Measurements from ENCODE around the gene PDXDC1. TPM values are rescaled to one million over a fixed set of nuclear protein-coding genes. Genes with fewer than 3 reads are reported as not detected.
A peak's percentile ranks its signal among the peaks of the same experiment; 100 is the strongest.
"Not testable (repeated sequence)": the region's sequence is repeated elsewhere in the genome, so short reads cannot be mapped to it uniquely, and the experiment has no call there.

Gene PDXDC1
- total RNA-seq, 2 donors from 2014 or later = 50.6 to 80.4 TPM

DNA sequence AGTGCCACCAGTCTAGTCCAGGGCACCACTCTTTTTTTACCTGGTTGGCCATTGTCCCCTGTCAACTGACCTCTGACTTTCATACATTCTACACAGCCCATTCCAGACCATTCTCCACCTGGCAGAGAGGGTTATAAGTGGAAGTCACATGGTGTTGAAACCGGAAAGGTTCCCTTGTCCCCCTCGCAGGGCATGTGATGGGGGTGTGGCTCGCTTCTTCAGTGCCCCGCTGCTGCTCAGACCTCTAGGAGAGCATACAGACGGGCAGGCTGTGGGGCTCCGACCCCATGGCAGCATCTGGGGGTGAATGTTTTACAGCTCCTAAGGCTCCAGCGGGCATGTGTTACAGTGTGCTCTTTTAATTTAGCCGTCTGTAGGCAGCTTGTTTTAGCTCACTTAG is 52.2 kb downstream of the PDXDC1 start:
- H3K27ac Mint-ChIP-seq; DNase-seq (ENCODE audit: low spot score in 2 of 2); H3K9me3 Mint-ChIP-seq; ATAC-seq: not testable (repeated sequence)
- peaks cover 0 to 16% of the 10 kb centered on the region in 2 donors for H3K36me3 Mint-ChIP-seq

DNA sequence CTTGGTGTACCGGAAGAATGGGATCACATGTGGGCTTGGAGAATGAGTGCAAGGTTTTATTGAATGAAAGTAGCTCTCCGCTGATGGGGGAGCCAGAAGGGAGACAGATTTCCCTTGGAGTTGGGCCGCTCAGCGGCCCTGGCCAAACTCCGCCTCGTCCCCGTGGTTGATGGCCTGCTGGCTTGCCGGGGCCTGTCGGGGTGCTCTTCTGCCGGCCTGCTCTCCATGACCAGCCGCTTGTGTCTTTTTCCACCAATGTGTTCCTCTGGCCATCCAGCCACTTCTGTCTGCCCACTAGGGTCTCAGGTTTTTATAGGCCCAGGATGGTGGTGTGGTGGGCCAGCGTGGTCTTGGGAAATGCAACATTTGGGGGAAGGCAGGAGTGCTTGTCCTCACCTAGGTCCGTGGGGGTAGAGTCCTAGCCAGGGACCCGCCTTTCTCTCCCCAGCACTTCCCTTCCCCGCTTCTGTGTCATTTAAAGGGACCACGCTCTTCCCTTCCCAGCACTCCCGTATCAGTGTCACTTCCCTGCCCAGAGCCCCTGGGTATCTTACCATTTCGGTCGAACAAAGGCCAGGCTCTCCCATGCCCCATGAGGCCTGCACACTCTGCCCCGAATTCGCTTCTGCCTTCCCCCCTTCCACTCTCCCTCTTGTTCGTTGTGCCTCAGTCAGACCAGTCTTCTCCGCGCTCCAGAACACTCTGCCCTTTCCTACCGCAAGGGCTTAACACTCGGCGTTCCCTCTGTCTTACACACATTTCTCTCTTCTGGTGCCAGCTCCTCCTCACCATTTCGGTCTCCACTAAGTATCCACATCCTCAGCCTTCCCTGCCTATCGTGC is 52.9 kb downstream of the PDXDC1 start:
- Mint-ChIP-seq H3K36me3 (peaks cover 0 to 16% of the 10 kb centered on the region in 2 donors), H3K27ac (peak overlapping the region; percentile 56 to 62)
- not testable (repeated sequence) for DNase-seq (ENCODE audit: low spot score in 2 of 2); ATAC-seq; H3K9me3 Mint-ChIP-seq

DNA sequence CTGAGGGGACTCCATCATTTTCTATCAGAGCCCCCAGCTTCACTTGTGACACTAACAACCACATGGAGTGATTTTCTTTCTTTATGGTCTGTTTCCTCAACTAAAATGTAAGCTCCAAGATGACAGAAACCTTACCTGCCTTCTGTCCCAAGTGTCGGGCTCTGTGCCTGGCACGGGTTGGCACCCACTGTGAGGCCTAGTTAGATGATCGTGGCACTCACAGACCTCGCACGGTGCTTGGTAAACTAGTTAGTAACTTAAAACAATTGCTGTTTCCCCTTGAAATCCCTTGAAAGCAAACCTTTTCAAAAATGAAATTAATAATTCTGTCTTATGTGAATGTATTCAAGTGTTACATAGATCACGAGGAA is 53.5 kb downstream of the PDXDC1 start:
- DNase-seq (ENCODE audit: low spot score in 2 of 2); ATAC-seq; H3K9me3 Mint-ChIP-seq: not testable (repeated sequence)
- peaks cover 0 to 16% of the 10 kb centered on the region in 2 donors for H3K36me3 Mint-ChIP-seq
- peak overlapping the region; percentile 56 to 62 for H3K27ac Mint-ChIP-seq

DNA sequence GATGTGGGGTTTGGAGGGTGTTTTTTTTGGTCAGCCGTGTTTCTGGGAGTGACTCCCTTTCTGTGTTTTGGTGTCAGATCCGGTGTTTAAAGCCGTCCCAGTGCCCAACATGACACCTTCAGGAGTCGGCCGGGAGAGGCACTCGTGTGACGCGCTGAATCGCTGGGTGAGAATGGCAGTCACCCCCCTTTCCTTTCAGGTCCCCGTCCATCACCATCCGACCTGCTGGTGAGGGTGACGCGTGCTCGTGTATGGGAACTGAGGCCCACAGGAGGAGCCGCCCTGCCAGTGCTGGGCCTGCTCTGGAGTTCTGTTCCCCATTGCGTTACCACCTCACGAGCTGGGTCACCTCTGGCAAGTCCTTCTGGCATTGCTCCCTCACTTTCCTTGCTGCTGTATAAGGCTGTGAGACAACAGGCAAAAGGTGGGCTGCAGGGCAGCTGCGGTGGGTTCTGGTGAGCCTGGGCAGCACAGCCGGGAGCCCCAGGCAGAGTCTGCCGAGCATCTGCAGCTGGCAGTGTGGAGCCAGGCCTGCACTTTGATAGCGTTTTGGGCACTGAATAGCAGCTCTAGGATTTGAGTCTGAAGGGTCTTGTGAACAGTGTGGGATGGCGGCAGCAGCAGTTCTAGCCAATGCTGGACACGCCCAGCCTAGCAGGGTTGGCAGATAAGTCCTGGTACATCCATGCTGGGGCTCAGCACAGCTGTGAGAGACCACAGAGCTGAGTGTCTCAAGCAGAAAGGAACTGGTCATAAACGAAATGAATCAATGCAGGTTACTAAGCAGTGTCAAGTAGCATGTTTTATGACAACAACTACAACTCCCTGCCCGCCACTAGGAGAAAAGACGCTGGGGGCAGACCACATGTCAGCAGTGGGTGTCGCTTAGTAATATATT is 54.2 kb downstream of the PDXDC1 start:
- peak overlapping the region in 1 of 2 donors; percentile 56 for H3K27ac Mint-ChIP-seq
- H3K9me3 Mint-ChIP-seq; DNase-seq (ENCODE audit: low spot score in 2 of 2): not testable (repeated sequence)
- ATAC-seq = peak in 1 of 2 donors; percentile 24
- peaks cover 0 to 16% of the 10 kb centered on the region in 2 donors for H3K36me3 Mint-ChIP-seq

DNA sequence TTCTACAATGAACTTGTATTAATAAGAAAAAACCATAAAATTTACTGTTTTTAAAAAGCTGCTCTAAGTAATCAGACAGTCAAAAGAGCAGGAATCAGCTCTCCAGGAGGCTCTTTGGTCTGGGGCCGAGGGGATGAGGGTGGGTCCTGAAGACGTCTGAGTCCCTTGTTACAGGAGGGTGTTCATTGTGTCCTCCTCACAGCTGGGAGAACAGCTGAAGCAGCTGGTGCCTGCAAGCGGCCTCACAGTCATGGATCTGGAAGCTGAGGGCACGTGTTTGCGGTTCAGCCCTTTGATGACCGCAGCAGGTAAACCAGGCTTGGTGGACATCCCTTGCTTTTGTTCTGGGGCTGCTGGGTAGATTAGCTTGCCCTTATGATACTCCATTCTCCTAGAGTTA is 54.9 kb downstream of the PDXDC1 start:
- not testable (repeated sequence) for DNase-seq (ENCODE audit: low spot score in 2 of 2); H3K27ac Mint-ChIP-seq; H3K9me3 Mint-ChIP-seq; ATAC-seq
- peaks cover 0 to 16% of the 10 kb centered on the region in 2 donors for H3K36me3 Mint-ChIP-seq

DNA sequence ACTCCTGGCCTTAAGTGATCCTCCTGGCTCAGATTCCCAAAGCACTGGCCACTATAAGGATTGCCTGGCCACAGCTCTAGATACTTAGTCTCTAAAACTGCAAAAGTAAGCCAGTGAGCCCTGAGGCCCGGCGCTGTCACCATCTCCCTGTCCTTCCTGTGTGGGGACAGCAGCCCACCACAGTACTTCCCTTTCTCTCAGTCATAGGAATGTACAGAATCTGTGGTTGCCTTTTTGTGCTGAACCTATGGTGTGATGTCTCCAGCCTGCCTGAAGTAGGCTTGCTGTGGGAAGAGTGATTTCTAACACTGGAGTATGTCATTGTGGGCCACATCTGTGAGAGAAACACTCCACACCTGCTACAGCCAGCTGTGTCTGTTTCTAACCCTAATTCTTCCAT is 56.4 kb downstream of the PDXDC1 start:
- Mint-ChIP-seq H3K36me3 (peaks cover 0 to 16% of the 10 kb centered on the region in 2 donors), H3K27ac (peak overlapping the region; percentile 80 to 88), H3K9me3 (no peaks in the 10 kb centered on the region)
- ATAC-seq = no peak
- no peak for DNase-seq (ENCODE audit: low spot score in 2 of 2)

DNA sequence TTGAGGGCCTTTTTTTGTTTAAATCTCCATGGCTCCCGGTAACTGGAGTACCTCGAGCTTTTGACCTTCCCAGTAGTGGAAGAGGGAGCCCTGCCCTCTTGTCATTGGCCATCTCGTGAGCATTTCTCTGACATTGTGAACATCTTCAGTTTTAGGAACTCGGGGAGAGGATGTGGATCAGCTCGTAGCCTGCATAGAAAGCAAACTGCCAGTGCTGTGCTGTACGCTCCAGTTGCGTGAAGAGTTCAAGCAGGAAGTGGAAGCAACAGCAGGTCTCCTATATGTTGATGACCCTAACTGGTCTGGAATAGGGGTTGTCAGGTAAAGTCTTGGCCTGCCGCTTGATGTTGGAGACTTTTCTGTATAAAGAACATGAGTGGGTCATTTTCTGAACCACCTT is 56.8 kb downstream of the PDXDC1 start:
- no peak for DNase-seq (ENCODE audit: low spot score in 2 of 2)
- no peak for ATAC-seq
- H3K27ac Mint-ChIP-seq = peak overlapping the region; percentile 80 to 88
- H3K9me3 Mint-ChIP-seq = no peaks in the 10 kb centered on the region
- H3K36me3 Mint-ChIP-seq = peaks cover 0 to 16% of the 10 kb centered on the region in 2 donors

DNA sequence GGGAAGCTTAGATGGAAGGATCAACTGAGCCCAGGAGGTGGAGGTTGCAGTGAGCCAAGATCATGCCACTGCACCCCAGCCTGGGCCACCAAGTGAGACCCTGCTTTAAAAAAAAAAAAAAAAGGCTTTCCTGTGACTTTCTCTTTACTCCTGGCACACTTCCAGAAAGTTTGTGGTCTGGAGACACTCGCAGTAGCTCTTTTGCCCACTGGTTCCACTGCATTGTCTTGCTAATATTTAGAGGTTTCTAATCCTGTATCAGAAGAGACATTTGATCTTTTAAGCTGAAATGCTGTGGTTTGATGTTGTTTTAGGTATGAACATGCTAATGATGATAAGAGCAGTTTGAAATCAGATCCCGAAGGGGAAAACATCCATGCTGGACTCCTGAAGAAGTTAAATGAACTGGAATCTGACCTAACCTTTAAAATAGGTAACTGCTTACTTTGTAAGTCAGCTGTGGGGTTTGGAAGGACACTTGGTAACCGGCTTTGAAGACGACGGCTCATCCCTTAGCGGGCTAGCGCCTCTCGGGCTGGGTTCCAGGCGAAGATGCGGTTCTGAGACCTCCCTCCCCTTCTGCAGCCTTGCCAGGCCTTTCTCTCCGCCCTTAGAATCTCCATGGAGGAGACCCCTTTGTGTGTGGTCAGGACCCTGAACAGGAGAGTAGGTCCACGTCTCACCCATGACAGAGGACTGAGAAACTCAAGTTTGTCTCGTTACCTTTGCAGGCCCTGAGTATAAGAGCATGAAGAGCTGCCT is 57.9 kb downstream of the PDXDC1 start:
- H3K27ac Mint-ChIP-seq = peak overlapping the region in 1 of 2 donors; percentile 81
- no peaks in the 10 kb centered on the region for H3K9me3 Mint-ChIP-seq
- DNase-seq (ENCODE audit: low spot score in 2 of 2) = no peak
- ATAC-seq = no peak
- peaks cover 0 to 16% of the 10 kb centered on the region in 2 donors for H3K36me3 Mint-ChIP-seq

DNA sequence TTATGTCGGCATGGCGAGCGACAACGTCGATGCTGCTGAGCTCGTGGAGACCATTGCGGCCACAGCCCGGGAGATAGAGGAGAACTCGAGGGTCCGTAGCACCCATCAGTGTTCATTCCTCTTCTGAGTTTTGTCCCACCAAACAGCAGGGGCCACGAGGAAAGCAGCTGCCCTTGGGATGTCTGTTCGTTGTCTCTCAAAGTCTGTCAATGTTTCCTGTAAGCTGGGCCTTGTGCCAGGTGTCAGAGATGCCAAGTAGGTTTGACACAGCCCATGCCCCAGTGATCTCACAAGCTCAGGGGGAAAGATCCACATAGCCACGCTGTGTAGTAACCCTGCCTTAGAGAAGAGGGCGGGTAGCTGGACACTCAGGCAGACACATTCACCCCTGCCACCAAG is 58.5 kb downstream of the PDXDC1 start:
- ATAC-seq (no peak), DNase-seq (ENCODE audit: low spot score in 2 of 2) (no peak)
- H3K36me3 Mint-ChIP-seq = peaks cover 0 to 13% of the 10 kb centered on the region in 2 donors
- H3K27ac Mint-ChIP-seq = no peak overlapping the region
- H3K9me3 Mint-ChIP-seq = no peaks in the 10 kb centered on the region

DNA sequence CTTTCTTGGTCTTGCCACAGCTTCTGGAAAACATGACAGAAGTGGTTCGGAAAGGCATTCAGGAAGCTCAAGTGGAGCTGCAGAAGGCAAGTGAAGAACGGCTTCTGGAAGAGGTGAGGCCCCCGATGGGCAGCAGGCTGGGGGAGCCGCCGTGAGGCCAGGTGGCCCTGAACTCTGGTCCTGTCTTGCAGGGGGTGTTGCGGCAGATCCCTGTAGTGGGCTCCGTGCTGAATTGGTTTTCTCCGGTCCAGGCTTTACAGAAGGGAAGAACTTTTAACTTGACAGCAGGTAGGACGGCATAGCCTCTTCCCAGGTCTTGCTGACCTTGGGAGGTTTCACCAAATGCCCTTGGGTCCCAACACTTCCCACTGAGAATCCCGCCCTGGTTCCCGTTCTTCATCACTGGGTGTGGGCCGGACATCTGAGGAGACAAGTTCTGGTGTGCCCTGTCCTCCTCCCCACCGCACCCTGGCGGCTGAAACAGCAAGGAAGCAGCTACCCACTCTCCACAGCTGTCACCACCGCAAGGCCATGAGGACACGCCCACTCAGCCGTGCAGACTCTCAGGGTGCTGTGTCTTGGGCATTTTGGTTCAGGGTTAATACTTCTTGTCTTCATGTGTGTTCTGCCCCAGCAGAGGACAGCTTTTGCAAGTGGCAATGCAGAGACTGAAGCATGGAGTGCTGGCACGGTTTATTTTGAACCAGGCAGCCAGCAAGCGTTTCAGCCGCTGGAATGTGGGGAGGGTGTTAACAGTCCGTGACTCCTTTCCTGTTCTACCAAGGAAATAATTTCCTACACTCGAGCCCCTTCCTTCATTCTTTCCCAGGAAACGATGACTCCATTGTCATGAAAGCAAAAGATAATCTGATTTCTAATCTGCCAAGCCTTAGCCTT is 59.7 kb downstream of the PDXDC1 start:
- H3K9me3 Mint-ChIP-seq = no peaks in the 10 kb centered on the region
- DNase-seq (ENCODE audit: low spot score in 2 of 2) = no peak
- H3K27ac Mint-ChIP-seq = no peak overlapping the region
- peaks cover 0 to 9% of the 10 kb centered on the region in 2 donors for H3K36me3 Mint-ChIP-seq
- peak in 1 of 2 donors; percentile 18 for ATAC-seq

DNA sequence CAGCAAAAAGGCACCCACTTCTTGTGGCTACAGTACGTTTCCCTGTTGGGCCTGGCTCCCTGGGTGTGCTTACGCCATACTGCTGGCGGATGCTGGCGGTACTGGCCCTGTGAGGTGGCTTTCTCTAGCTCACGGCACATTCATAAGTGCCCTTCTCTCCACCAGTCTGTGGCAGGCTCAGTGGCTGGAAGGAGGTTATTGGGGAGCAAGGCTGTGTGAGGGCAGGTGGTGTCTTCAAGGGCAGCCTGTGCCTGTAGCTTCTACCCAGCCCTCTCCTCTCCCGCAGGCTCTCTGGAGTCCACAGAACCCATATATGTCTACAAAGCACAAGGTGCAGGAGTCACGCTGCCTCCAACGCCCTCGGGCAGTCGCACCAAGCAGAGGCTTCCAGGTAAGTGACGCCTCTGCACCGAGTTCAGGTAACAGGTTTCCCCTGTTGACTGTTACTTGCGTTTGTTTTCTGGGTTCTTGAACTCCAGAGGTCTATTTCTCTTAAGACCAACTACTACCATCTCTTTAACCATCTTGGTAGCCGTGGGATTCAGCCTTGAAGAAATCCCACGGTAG is 60.4 kb downstream of the PDXDC1 start:
- Mint-ChIP-seq H3K36me3 (peaks cover 0 to 9% of the 10 kb centered on the region in 2 donors), H3K9me3 (no peaks in the 10 kb centered on the region), H3K27ac (no peak overlapping the region)
- ATAC-seq (no peak), DNase-seq (ENCODE audit: low spot score in 2 of 2) (no peak)

DNA sequence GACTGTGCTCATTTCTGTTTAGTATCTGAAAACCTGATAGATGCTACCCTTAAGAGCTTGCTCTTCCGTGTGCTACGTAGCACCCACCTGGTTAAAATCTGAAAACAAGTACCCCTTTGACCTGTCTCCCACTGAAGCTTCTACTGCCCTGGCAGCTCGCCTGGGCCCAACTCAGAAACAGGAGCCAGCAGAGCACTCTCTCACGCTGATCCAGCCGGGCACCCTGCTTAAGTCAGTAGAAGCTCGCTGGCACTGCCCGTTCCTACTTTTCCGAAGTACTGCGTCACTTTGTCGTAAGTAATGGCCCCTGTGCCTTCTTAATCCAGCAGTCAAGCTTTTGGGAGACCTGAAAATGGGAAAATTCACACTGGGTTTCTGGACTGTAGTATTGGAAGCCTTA is 62.2 kb downstream of the PDXDC1 start:
- no peak for ATAC-seq
- peaks cover 0 to under 1% of the 10 kb centered on the region in 2 donors for H3K36me3 Mint-ChIP-seq
- peak overlapping the region in 1 of 2 donors; percentile 77 for H3K27ac Mint-ChIP-seq

DNA sequence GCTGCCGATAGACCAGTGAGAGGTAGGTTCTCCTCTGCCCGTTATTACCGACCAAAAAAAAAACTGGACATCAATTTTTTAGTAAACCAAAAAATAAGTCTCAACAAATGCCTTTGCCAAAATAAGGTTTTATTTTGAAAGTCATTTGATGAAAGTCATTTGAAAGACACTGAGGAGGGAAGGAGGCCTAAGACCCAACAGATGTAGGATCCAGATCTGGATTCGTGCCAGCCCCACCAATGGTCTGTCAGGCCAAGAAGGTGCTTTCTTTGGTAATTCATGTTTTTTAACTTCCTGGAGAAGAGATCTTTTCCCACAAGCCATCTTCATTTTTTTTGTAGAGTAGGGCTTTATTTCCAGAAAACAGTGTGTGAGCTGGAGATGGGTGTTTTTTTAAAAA is 62.9 kb downstream of the PDXDC1 start:
- H3K36me3 Mint-ChIP-seq = no peaks in the 10 kb centered on the region
- ATAC-seq (no peak), DNase-seq (ENCODE audit: low spot score in 2 of 2) (no peak)
- no peaks in the 10 kb centered on the region for H3K9me3 Mint-ChIP-seq
- H3K27ac Mint-ChIP-seq = no peak overlapping the region

More for the DNA sequence above, 62.2 kb downstream of the PDXDC1 start:
- DNase-seq (ENCODE audit: low spot score in 2 of 2) = no peak
- no peaks in the 10 kb centered on the region for H3K9me3 Mint-ChIP-seq

DNA sequence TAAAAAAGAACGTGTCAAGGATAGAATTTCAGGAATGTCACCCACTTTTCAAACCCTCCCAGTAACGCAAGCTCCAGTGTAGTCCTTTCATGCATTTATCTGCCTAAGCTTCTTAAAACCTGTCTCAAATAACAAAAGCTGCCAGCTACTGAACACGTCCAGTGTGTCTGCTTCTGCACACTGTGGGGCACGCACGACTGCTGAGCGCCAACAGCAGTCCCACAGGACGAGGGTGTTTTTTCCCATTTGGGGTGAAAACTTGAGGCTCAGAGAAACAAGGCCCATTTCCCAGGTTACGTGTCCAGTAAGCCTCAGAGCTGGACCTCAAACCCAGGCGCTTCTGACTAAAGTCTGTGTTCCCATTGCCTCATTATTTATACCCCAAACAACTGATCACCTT is 63.9 kb downstream of the PDXDC1 start:
- no peaks in the 10 kb centered on the region for H3K9me3 Mint-ChIP-seq
- ATAC-seq (no peak), DNase-seq (ENCODE audit: low spot score in 2 of 2) (no peak)
- peak overlapping the region in 1 of 2 donors; percentile 50 for H3K27ac Mint-ChIP-seq
- no peaks in the 10 kb centered on the region for H3K36me3 Mint-ChIP-seq

DNA sequence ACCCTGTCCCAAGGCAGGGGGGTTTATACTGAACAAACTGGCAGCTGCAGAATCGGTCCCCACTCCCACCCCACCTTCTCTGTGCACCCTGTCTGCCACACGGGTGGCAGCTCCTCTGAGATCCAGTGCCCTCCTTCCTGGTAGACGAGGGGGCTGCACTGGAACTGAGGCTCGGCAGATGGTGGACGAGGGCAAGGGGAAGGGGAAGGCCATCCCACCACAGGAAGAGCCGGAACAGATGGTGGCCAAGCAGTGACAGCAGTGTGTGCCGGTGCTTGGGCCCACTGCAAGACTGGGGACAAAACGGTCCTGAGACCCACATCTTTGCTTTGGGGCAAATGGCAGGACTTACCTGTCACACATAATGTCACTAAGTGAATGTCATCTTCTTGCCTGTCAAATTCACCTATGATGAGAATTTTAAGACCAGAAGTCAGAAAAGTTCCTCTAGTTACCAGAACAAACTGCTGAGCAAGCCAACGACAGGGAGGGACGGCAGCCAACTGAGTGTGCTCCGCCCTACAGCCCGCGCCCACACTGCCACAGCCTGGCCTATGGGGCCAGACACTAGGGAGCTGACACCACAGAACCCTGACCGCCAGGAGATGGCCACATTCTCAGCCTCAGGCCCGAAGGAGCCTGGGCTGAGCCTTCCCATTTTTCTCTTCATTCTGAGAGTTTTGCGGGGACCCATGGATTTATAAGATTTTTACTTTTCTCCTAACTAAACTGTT is 66.6 kb downstream of the PDXDC1 start:
- no peaks in the 10 kb centered on the region for H3K36me3 Mint-ChIP-seq
- H3K9me3 Mint-ChIP-seq = no peaks in the 10 kb centered on the region
- DNase-seq (ENCODE audit: low spot score in 2 of 2) (no peak), ATAC-seq (no peak)
- peak overlapping the region; percentile 55 to 60 for H3K27ac Mint-ChIP-seq
